IPS DF 6.9 (cell line): ENCODE results near the gene DUSP15.
A peak's percentile ranks its signal among the peaks of the same experiment; 100 is the strongest.

Experiments
- DNase-seq: peaks from one replicate; pipeline ENCODE4 v3.0.0-alpha.2; 2013; ENCODE audit warnings: low read depth, low spot score
- H3K27ac ChIP-seq: one replicate; pipeline ENCODE4 v1.5.1; 2013; ENCODE audit warnings: low read length, control low read depth
- H3K27me3 ChIP-seq: 2 replicates; pipeline ENCODE4 v1.6.1; 2013; ENCODE audit warnings: mild to moderate bottlenecking, low read length; ENCODE audit not compliant: control insufficient read depth, insufficient read depth
- H3K36me3 ChIP-seq: 2 replicates; pipeline ENCODE4 v1.6.1; 2013; ENCODE audit warnings: low read length; ENCODE audit not compliant: control insufficient read depth, insufficient read depth
- H3K4me1 ChIP-seq: 2 replicates; pipeline ENCODE4 v1.6.1; 2013; ENCODE audit warnings: low read length; ENCODE audit not compliant: control insufficient read depth, insufficient read depth
- H3K4me3 ChIP-seq: 2 replicates; pipeline ENCODE4 v1.5.1; 2013; ENCODE audit warnings: mild to moderate bottlenecking, low read length
- H3K9me3 ChIP-seq: 2 replicates; pipeline ENCODE4 v1.6.1; 2013; ENCODE audit warnings: low read length, inconsistent platforms; ENCODE audit not compliant: control insufficient read depth, insufficient read depth
- WGBS: extraction: QIAGEN DNeasy Blood & Tissue Kit; methylation state at CpG from one replicate; pipeline ENCODE4 v1.1.7; 2013; ENCODE audit warnings: mixed read lengths, missing lambda C conversion rate; ENCODE audit not compliant: insufficient read length, insufficient coverage; 5-methylcytosine and 5-hydroxymethylcytosine counted together

DUSP15 gene

DNA sequence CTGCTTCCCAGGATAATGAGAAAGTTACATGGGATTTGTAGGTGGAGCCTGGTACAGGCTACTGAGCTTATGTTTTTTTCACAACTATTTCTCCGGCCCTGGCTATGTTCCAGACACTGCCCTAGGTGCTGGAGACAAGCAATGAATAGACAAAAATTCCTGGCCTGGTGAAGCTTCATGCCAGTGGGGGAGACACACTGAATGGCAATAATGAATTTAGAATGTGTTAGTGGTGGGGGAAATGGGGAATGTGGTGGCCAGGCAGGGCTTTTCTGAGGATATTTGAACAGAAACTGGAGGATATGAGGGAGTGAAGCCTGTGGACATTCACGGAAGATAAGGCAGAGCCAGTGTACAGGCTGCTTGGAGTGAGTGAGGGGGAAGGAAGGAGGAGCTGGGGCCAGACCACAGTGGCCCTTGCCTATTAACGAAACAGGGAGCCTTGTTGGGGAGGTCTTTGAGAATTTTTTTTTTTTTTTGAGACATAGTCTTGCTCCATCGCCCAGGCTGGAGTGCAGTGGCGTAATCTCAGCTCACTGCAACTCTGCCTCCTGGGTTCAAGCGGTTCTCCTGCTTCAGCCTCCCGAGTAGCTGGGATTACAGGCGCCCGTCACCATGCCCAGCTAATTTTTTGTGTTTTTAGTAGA lies 31.6 kb downstream of the DUSP15 start:
- no CpG with 5 or more reads among the region's 9 CpGs for WGBS
- Histone ChIP-seq H3K4me1 (peaks cover 8% of the 10 kb centered on the region), H3K27ac (no peak overlapping the region)

DNA sequence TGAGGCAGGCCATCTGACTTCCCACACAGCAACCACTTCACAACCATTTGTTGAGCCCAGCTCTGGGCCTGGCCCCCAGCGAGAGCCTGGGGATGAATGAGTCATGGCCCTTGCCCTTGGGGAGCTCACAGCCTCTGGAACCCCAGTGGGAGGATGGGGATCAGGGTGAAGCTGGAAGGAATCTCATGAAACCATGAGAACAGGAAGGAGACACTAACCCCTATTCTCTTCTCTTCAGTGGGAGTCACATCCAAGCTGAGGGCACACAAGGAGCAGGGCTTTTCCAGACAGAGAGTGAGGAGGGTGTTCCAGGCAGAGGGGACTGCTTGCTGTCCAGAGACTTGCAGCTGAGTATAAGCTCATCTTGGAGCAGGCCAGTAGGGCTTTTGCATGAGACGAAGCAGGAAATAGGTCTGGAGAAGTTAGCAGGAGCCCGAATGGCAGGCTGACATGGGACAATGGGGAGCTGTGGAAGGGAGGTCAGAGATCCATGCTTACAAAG lies 32.4 kb downstream of the DUSP15 start:
- Histone ChIP-seq H3K4me3 (no peak overlapping the region), H3K4me1 (peaks cover 10% of the 10 kb centered on the region), H3K27me3 (no peaks in the 10 kb centered on the region), H3K27ac (no peak overlapping the region), H3K36me3 (no peaks in the 10 kb centered on the region), H3K9me3 (no peaks in the 10 kb centered on the region)
- no CpG with 5 or more reads among the region's 3 CpGs for WGBS
- no peak for DNase-seq

More for the DNA sequence above, 31.6 kb downstream of the DUSP15 start:
- H3K9me3 ChIP-seq = no peaks in the 10 kb centered on the region
- DNase-seq = no peak
- no peaks in the 10 kb centered on the region for H3K27me3 ChIP-seq
- no peaks in the 10 kb centered on the region for H3K36me3 ChIP-seq
- no peak overlapping the region for H3K4me3 ChIP-seq

DNA sequence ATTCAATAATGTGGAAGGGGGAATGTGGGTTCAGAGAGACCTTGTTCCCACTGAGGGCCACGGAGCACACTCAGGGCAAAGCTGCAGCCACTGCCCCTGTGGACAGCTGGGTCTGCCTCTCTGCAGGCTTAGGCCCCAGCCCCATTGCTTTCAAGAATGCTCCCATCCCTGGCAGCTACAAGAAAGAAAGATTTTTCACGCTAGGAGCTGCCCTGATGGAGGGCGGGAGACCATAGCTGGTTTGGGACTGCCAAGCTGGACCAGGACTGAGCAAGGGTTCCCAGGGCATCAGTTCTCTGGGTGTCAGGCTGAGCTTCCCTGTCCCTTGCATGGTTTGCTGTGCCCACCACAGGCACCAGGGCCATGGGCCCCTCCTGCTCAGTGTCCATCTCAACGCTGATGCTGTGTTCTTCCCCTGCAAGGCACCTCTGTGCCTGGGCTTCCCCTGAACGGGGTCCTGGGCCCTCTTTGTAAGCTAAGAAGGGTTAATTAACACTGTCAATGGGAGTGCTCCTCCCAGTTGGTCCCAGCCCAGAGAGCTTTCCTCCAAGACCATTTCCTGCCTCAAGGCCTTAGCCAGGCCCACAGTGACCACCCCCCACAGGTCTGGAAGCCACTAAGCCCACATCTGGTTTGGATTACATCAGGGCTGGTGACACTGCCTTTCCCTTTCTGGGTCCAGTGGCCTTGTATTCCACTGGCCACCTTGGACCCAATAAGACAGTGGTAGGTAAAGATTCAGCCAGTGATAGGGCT lies 33.3 kb downstream of the DUSP15 start:
- DNase-seq = no peak
- H3K27me3 ChIP-seq = no peaks in the 10 kb centered on the region
- no peak overlapping the region for H3K4me3 ChIP-seq
- no peak overlapping the region for H3K27ac ChIP-seq
- H3K9me3 ChIP-seq = no peaks in the 10 kb centered on the region
- H3K4me1 ChIP-seq = peaks cover 5% of the 10 kb centered on the region; the same call in 1 of the 2 replicates
- no CpG with 5 or more reads among the region's 5 CpGs for WGBS
- no peaks in the 10 kb centered on the region for H3K36me3 ChIP-seq

DNA sequence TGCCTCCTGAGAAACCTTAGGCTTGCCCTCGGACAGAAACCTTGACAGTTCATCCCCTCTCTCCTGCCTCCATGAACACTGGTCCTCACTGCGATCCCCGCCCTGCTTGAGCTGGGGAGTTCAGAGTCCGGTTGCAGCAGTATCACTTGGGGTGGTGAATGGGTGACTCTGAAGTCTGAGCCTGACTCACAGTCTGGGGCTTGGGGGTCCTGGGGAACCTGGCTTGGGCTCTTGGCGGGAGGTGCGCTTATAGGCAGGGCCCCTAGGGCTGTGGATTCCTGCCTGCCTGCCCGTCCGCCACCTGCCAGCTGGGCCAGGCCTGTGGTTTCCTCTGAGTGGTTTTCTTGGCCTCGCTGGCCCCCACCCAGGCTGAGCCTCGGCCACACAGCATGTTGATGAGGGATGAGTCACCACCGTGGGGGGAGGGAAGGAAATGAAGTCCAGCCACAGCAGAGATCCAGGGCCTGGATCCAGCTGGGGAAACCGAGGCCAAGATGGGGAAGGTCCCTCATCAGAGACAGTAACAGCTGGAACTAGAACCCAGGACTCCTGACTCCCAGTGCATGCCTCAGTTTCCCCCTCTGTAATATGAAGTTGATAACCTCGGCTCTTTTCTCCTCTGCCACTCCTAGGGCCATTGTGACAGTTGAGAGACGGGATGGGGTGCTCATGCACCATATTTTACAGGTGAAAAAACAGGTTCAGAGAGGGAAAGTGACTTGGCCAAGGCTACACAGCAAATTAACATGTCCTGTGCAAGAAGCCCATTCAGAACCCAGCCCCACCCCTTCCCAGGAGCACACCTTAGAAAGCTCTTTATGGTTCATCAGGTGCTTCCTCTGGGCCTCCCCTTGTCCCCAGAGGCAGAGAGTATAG lies 34.1 kb downstream of the DUSP15 start:
- H3K36me3 ChIP-seq = no peaks in the 10 kb centered on the region
- H3K9me3 ChIP-seq = no peaks in the 10 kb centered on the region
- no peak for DNase-seq
- H3K4me1 ChIP-seq = peaks cover 4% of the 10 kb centered on the region; the same call in 1 of the 2 replicates
- H3K4me3 ChIP-seq = no peak overlapping the region
- no peak overlapping the region for H3K27ac ChIP-seq
- no peaks in the 10 kb centered on the region for H3K27me3 ChIP-seq
- no CpG with 5 or more reads among the region's 14 CpGs for WGBS

DNA sequence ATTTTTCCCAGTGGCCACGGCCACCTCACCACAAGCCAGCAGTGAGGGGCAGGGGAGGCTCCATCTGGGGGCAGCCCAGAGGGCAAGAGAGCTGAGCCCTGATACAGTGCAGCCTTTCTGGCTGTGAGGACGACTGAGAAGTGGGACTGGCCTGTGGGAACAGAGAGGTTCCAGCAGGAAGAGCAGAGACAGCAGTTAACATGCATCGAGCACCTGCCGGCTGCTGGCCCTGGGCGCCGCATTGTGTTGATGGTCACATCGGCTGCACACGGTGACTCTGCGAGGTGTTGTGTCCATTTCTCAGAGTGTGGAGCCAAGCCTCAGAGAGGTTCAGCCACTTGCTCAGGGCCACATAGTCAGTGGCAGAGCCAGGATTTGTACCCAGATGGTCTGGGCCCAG lies 34.8 kb downstream of the DUSP15 start:
- no peak for DNase-seq
- no peaks in the 10 kb centered on the region for H3K9me3 ChIP-seq
- no CpG with 5 or more reads among the region's 9 CpGs for WGBS
- H3K27me3 ChIP-seq = no peaks in the 10 kb centered on the region
- H3K36me3 ChIP-seq = no peaks in the 10 kb centered on the region
- peaks cover 3% of the 10 kb centered on the region; the same call in 1 of the 2 replicates for H3K4me1 ChIP-seq
- no peak overlapping the region for H3K4me3 ChIP-seq
- no peak overlapping the region for H3K27ac ChIP-seq

DNA sequence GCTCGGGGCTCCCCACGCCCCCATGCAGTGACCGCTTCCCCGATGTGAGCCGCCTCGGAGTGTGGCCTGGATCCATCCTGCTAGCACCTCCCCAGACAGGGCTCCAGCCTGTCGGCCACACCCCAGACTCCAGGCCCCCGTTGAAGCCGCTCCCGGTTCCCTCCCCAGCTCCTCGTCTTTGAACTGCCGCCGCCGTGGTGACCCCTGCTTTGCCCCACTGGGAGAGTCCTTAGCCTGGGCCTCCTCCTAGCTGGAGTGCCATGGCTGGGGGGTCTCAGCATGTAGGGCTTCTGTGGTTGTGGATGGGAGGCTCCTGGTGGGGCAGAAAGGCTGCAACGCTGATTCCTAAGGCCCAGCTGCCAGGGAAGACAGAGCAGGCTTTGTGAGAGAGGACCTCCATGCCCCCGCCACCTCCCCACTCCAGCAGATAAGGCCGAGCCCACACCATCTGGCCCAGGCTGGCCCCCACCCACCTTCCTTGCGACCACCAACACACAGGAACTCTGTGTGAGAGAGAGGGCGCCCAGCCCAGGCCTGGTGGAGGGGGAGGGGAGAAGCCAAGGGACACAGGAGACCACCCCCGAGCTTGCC lies 36.3 kb downstream of the DUSP15 start:
- Histone ChIP-seq H3K9me3 (no peaks in the 10 kb centered on the region), H3K27me3 (no peaks in the 10 kb centered on the region), H3K27ac (no peak overlapping the region), H3K4me3 (no peak overlapping the region), H3K36me3 (no peaks in the 10 kb centered on the region), H3K4me1 (peaks cover 3% of the 10 kb centered on the region; the same call in 1 of the 2 replicates)
- no peak for DNase-seq
- WGBS = no CpG with 5 or more reads among the region's 20 CpGs

GRCh38 chr20:31833130-31833930 lies 37.0 kb downstream of the DUSP15 start:
- Histone ChIP-seq H3K36me3 (no peaks in the 10 kb centered on the region), H3K27me3 (no peaks in the 10 kb centered on the region), H3K27ac (no peak overlapping the region), H3K4me3 (no peak overlapping the region), H3K9me3 (no peaks in the 10 kb centered on the region), H3K4me1 (peaks cover 3% of the 10 kb centered on the region; the same call in 1 of the 2 replicates)
- WGBS = no CpG with 5 or more reads among the region's 14 CpGs
- peak; percentile 78 for DNase-seq

DNA sequence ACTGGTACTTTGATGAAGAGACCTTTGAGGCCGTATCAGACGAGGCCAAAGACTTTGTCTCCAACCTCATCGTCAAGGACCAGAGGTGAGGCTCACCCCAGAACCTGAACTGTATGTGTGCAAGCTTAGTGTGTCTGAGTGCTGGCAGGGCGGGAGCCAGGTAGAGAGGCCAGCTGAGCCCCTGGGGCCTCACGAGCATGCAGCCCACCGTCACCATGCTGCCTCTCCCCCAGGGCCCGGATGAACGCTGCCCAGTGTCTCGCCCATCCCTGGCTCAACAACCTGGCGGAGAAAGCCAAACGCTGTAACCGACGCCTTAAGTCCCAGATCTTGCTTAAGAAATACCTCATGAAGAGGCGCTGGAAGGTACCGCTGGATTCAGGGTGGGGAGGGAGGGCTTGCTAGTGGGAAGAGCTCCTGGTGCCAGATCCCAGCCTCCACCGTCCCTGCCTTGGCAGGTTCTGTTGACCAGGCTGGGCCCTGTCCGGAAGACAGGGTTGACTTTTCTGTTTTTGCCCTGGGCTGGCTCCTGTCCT lies 38.5 kb downstream of the DUSP15 start:
- Histone ChIP-seq H3K36me3 (no peaks in the 10 kb centered on the region), H3K27ac (no peak overlapping the region), H3K27me3 (no peaks in the 10 kb centered on the region), H3K4me1 (peaks cover 3% of the 10 kb centered on the region; the same call in 1 of the 2 replicates), H3K4me3 (no peak overlapping the region), H3K9me3 (no peaks in the 10 kb centered on the region)
- DNase-seq = no peak
- WGBS = no CpG with 5 or more reads among the region's 17 CpGs

- DNase-seq = no peak
- WGBS = no CpG with 5 or more reads among the region's 6 CpGs
- no peaks in the 10 kb centered on the region for H3K9me3 ChIP-seq
- H3K27me3 ChIP-seq = no peaks in the 10 kb centered on the region
- no peak overlapping the region for H3K27ac ChIP-seq
- H3K36me3 ChIP-seq = no peaks in the 10 kb centered on the region
- H3K4me1 ChIP-seq = peaks cover 3% of the 10 kb centered on the region; the same call in 1 of the 2 replicates
- H3K4me3 ChIP-seq = no peak overlapping the region
Measured at GRCh38 chr20:31831211-31831610, 39.1 kb downstream of the DUSP15 start.
